ENCODE data around the gene DPP9. TPM values are rescaled to one million over a fixed set of nuclear protein-coding genes. Genes with fewer than 3 reads are reported as not detected.

The DPP9 gene
- polyA plus RNA-seq, 3 donors, result 12.6 to 23.8 (median 13.9) TPM

DNA sequence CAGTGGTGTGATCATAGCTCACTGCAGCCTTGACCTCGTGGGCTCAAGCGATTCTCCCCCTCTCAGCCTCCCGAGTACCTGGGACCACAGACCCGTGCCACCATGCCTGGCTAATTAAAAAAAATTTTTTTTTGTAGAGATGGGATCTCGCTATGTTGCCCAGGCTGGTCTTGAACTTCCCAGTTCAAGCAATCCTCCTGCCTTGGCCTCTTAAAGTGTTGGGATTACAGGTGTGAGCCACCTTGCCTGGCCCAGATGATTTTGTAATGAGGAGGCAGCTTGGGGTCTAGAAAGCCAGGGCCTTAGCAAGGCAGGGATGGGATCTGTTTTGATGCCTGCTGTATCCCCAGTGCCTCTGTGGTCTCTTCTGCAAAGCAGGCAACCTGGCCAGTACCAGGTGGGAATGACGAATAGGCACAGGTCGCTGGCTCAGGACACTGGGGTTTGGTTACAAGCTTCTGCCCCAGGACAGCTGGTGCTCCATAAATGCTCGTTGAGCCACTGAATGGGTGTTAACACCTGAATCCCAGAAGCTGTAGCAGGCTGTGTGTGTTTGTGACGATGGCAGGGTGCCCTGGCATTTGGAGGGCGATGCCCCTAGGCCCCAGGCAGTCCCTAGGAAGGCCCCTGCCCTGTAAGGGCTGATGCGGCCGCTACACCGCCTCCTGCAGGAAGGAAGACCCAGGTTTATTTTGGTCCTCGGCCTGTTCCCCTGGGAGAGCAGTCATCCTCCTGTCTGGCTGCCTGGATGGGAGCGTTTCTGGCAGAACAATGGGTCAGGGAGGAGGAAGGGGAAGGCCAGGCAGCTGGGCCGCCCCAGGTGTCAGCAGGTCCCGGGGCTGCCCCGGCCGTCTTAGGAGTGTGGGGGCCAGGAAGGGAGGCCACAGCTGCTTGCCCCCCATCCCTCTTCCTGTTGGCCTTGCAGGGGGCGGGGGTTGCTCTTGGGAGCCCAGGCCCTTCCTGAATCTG is 75.7 kb downstream of the DPP9 start:
- no peaks in the 10 kb centered on the region for H3K9me3 ChIP-seq (replicated peaks in 1 of 2; ENCODE audit: control insufficient read depth in 1 of 2, insufficient read depth in 1 of 2, low read length in 2 of 2)
- H3K27me3 Mint-ChIP-seq (ENCODE audit: low read depth in 3 of 3), result no peaks in the 10 kb centered on the region
- H3K4me1 ChIP-seq (ENCODE audit: control insufficient read depth in 1 of 2, insufficient read depth in 2 of 2, low read length in 2 of 2), result no peaks in the 10 kb centered on the region
- no peak overlapping the region for H3K4me2 ChIP-seq (replicated peaks; ENCODE audit: extremely low read depth, low read length, poor library complexity, severe bottlenecking)
- H3K36me3 Mint-ChIP-seq, result peaks cover 14 to 27% of the 10 kb centered on the region in 2 donors
- intact Hi-C loops (cut with micrococcal nuclease), result no loop called here
- no peak overlapping the region for H3K27ac Mint-ChIP-seq
- no peak overlapping the region for H3K27ac ChIP-seq (ENCODE audit: low read depth in 1 of 2, low read length in 2 of 2)
- peaks cover 31% of the 10 kb centered on the region for H4K20me1 ChIP-seq (ENCODE audit: insufficient read depth, low read length)
- no peak for DNase-seq
- no peaks in the 10 kb centered on the region for H3K9me3 Mint-ChIP-seq
- TF ChIP-seq, protein P1, sequence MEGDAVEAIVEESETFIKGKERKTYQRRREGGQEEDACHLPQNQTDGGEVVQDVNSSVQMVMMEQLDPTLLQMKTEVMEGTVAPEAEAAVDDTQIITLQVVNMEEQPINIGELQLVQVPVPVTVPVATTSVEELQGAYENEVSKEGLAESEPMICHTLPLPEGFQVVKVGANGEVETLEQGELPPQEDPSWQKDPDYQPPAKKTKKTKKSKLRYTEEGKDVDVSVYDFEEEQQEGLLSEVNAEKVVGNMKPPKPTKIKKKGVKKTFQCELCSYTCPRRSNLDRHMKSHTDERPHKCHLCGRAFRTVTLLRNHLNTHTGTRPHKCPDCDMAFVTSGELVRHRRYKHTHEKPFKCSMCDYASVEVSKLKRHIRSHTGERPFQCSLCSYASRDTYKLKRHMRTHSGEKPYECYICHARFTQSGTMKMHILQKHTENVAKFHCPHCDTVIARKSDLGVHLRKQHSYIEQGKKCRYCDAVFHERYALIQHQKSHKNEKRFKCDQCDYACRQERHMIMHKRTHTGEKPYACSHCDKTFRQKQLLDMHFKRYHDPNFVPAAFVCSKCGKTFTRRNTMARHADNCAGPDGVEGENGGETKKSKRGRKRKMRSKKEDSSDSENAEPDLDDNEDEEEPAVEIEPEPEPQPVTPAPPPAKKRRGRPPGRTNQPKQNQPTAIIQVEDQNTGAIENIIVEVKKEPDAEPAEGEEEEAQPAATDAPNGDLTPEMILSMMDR (IDR thresholded peaks at IDR 0.05), result no peak
- H3K79me2 ChIP-seq (ENCODE audit: insufficient read depth, low read length), result no peaks in the 10 kb centered on the region
- no peak overlapping the region for H3K4me3 Mint-ChIP-seq
- peaks cover 5% of the 10 kb centered on the region for H3K4me1 Mint-ChIP-seq
- no peak overlapping the region for H2AFZ ChIP-seq (ENCODE audit: insufficient read depth, low read depth, low read length, poor library complexity, severe bottlenecking)
- H3K4me3 ChIP-seq (replicated peaks in 1 of 3; ENCODE audit: low read depth in 2 of 3, low read length in 3 of 3), result no peak overlapping the region
- H3K36me3 ChIP-seq (replicated peaks in 1 of 2; ENCODE audit: control insufficient read depth in 1 of 2, insufficient read depth in 2 of 2, low read length in 2 of 2), result peaks cover 8 to 15% of the 10 kb centered on the region in 2 donors
- H3K9ac ChIP-seq (ENCODE audit: insufficient read depth, low read length, poor library complexity, severe bottlenecking), result no peak overlapping the region
- WGBS (ENCODE audit: insufficient coverage), result 41% methylated on average over 15 of the region's 20 CpGs
- no peaks in the 10 kb centered on the region for H3K27me3 ChIP-seq (ENCODE audit: control insufficient read depth in 2 of 2, insufficient read depth in 2 of 2, low read length in 2 of 2)

DNA sequence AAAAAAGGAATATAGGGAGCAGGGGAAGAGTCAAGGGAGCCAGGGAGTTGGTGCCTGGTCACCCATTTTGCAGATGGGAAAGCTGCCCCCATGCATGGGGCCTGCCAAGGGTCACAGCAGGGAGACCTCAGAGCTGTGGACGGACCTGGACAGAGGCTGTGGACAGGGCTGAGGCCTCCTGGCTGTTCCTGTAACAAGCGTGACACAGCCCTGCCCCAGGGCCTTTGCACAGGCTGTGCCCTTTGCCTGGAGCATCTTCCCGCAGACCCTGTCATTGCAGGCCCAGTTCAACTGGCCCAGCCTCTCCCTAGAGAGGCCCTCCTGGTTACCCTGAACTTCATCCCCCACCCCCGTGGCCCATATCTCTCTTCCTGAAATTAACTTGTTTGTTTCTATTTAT is 77.9 kb downstream of the DPP9 start:
- H3K4me1 ChIP-seq (ENCODE audit: control insufficient read depth in 1 of 2, insufficient read depth in 2 of 2, low read length in 2 of 2), result peaks cover under 1 to 5% of the 10 kb centered on the region in 2 donors
- no peaks in the 10 kb centered on the region for H3K27me3 ChIP-seq (ENCODE audit: control insufficient read depth in 2 of 2, insufficient read depth in 2 of 2, low read length in 2 of 2)
- Mint-ChIP-seq H3K36me3 (peaks cover 8 to 19% of the 10 kb centered on the region in 2 donors), H3K4me1 (peaks cover 7% of the 10 kb centered on the region), H3K27me3 (ENCODE audit: low read depth in 3 of 3) (no peaks in the 10 kb centered on the region), H3K4me3 (no peak overlapping the region), H3K27ac (peak overlapping the region in 1 of 7 donors; percentile 73), H3K9me3 (no peaks in the 10 kb centered on the region)
- H4K20me1 ChIP-seq (ENCODE audit: insufficient read depth, low read length), result peaks cover 37% of the 10 kb centered on the region
- H3K79me2 ChIP-seq (ENCODE audit: insufficient read depth, low read length), result peaks cover 10% of the 10 kb centered on the region
- H3K36me3 ChIP-seq (replicated peaks in 1 of 2; ENCODE audit: control insufficient read depth in 1 of 2, insufficient read depth in 2 of 2, low read length in 2 of 2), result no peaks in the 10 kb centered on the region
- H3K4me3 ChIP-seq (replicated peaks in 1 of 3; ENCODE audit: low read depth in 2 of 3, low read length in 3 of 3), result no peak overlapping the region
- H3K9ac ChIP-seq (ENCODE audit: insufficient read depth, low read length, poor library complexity, severe bottlenecking), result no peak overlapping the region
- WGBS (ENCODE audit: insufficient coverage), result 100% methylated on average over 2 of the region's 4 CpGs
- no peak overlapping the region for H3K27ac ChIP-seq (ENCODE audit: low read depth in 1 of 2, low read length in 2 of 2)
- no peak for DNase-seq
- TF ChIP-seq, protein P1 (IDR thresholded peaks at IDR 0.05), result no peak
- intact Hi-C loops (cut with micrococcal nuclease), result no loop called here
- H3K9me3 ChIP-seq (replicated peaks in 1 of 2; ENCODE audit: control insufficient read depth in 1 of 2, insufficient read depth in 1 of 2, low read length in 2 of 2), result no peaks in the 10 kb centered on the region
- no peak overlapping the region for H2AFZ ChIP-seq (ENCODE audit: insufficient read depth, low read depth, low read length, poor library complexity, severe bottlenecking)
- H3K4me2 ChIP-seq (replicated peaks; ENCODE audit: extremely low read depth, low read length, poor library complexity, severe bottlenecking), result no peak overlapping the region

All from CD14-positive monocyte (primary cell).